ENCODE results near the gene CHST9. TPM values are rescaled to one million over a fixed set of nuclear protein-coding genes. Genes with fewer than 3 reads are reported as not detected.
"Not testable (repeated sequence)": the region's sequence is repeated elsewhere in the genome, so short reads cannot be mapped to it uniquely, and the experiment has no call there.

CHST9 gene
- total and polyA plus RNA-seq, 3 experiments from 2014 or later = not detected

- Mint-ChIP-seq H3K27me3 (no peaks in the 10 kb centered on the region), H3K27ac (no peak overlapping the region), H3K36me3 (no peaks in the 10 kb centered on the region), H3K9me3 (peaks cover 0 to 13% (median 6%) of the 10 kb centered on the region in 5 donors), H3K4me1 (no peaks in the 10 kb centered on the region), H3K4me3 (no peak overlapping the region)
- Histone ChIP-seq H3K9me3 (ENCODE audit: low read length) (no peaks in the 10 kb centered on the region), H3K27ac (ENCODE audit: low read depth, low read length) (no peak overlapping the region), H3K27me3 (ENCODE audit: insufficient read depth, low read length, poor library complexity, severe bottlenecking) (no peaks in the 10 kb centered on the region), H3K4me3 (ENCODE audit: low read length) (no peak overlapping the region), H3K4me1 (ENCODE audit: insufficient read depth, low read length) (no peaks in the 10 kb centered on the region), H3K36me3 (ENCODE audit: insufficient read depth, low read length) (no peaks in the 10 kb centered on the region)
- DNase-seq = no peak
- CTCF ChIA-PET = no interaction called here
- POLR2A ChIA-PET = no interaction called here
Observed at GRCh38 chr18:26928670-26929313, 256.3 kb downstream of the CHST9 start.

- POLR2A ChIA-PET; H3K27me3 ChIP-seq (ENCODE audit: insufficient read depth, low read length, poor library complexity, severe bottlenecking); H3K4me1 Mint-ChIP-seq; H3K27ac ChIP-seq (ENCODE audit: low read depth, low read length); H3K27me3 Mint-ChIP-seq; H3K36me3 ChIP-seq (ENCODE audit: insufficient read depth, low read length); H3K4me3 Mint-ChIP-seq; H3K36me3 Mint-ChIP-seq; H3K9me3 ChIP-seq (ENCODE audit: low read length); DNase-seq; CTCF ChIA-PET; H3K4me1 ChIP-seq (ENCODE audit: insufficient read depth, low read length); H3K4me3 ChIP-seq (ENCODE audit: low read length): not testable (repeated sequence)
- peaks cover 0 to 13% (median 5%) of the 10 kb centered on the region in 5 donors for H3K9me3 Mint-ChIP-seq
- H3K27ac Mint-ChIP-seq = peak overlapping the region in 1 of 8 donors; percentile 25
Observed at GRCh38 chr18:26927822-26928221, 257.3 kb downstream of the CHST9 start.

GRCh38 chr18:26926066-26926675 lies 258.9 kb downstream of the CHST9 start:
- CTCF ChIA-PET = no interaction called here
- Histone ChIP-seq H3K9me3 (ENCODE audit: low read length) (no peaks in the 10 kb centered on the region), H3K4me1 (ENCODE audit: insufficient read depth, low read length) (no peaks in the 10 kb centered on the region), H3K27ac (ENCODE audit: low read depth, low read length) (no peak overlapping the region), H3K4me3 (ENCODE audit: low read length) (no peak overlapping the region), H3K36me3 (ENCODE audit: insufficient read depth, low read length) (no peaks in the 10 kb centered on the region), H3K27me3 (ENCODE audit: insufficient read depth, low read length, poor library complexity, severe bottlenecking) (no peaks in the 10 kb centered on the region)
- Mint-ChIP-seq H3K27ac (no peak overlapping the region), H3K27me3 (no peaks in the 10 kb centered on the region), H3K4me1 (no peaks in the 10 kb centered on the region), H3K36me3 (no peaks in the 10 kb centered on the region), H3K4me3 (no peak overlapping the region), H3K9me3 (peaks cover 2 to 18% (median 8%) of the 10 kb centered on the region in 5 donors)
- POLR2A ChIA-PET = no interaction called here
- DNase-seq = no peak

GRCh38 chr18:26925313-26925712 lies 259.8 kb downstream of the CHST9 start:
- Histone ChIP-seq H3K36me3 (ENCODE audit: insufficient read depth, low read length) (no peaks in the 10 kb centered on the region), H3K9me3 (ENCODE audit: low read length) (no peaks in the 10 kb centered on the region), H3K27me3 (ENCODE audit: insufficient read depth, low read length, poor library complexity, severe bottlenecking) (no peaks in the 10 kb centered on the region), H3K4me1 (ENCODE audit: insufficient read depth, low read length) (no peaks in the 10 kb centered on the region), H3K4me3 (ENCODE audit: low read length) (no peak overlapping the region), H3K27ac (ENCODE audit: low read depth, low read length) (no peak overlapping the region)
- ChIA-PET CTCF (no interaction called here), POLR2A (no interaction called here)
- Mint-ChIP-seq H3K27me3 (no peaks in the 10 kb centered on the region), H3K9me3 (peaks cover 2 to 20% (median 8%) of the 10 kb centered on the region in 5 donors), H3K4me3 (no peak overlapping the region), H3K27ac (no peak overlapping the region), H3K36me3 (no peaks in the 10 kb centered on the region), H3K4me1 (no peaks in the 10 kb centered on the region)
- DNase-seq = no peak

- Mint-ChIP-seq H3K27me3 (no peaks in the 10 kb centered on the region), H3K4me1 (no peaks in the 10 kb centered on the region), H3K9me3 (peaks cover 0 to 19% (median 8%) of the 10 kb centered on the region in 5 donors), H3K4me3 (no peak overlapping the region), H3K36me3 (no peaks in the 10 kb centered on the region), H3K27ac (no peak overlapping the region)
- no peak overlapping the region for H3K27ac ChIP-seq (ENCODE audit: low read depth, low read length)
- POLR2A ChIA-PET = no interaction called here
- CTCF ChIA-PET = no interaction called here
- H3K27me3 ChIP-seq (ENCODE audit: insufficient read depth, low read length, poor library complexity, severe bottlenecking) = no peaks in the 10 kb centered on the region
- no peaks in the 10 kb centered on the region for H3K9me3 ChIP-seq (ENCODE audit: low read length)
- no peaks in the 10 kb centered on the region for H3K4me1 ChIP-seq (ENCODE audit: insufficient read depth, low read length)
- no peaks in the 10 kb centered on the region for H3K36me3 ChIP-seq (ENCODE audit: insufficient read depth, low read length)
- H3K4me3 ChIP-seq (ENCODE audit: low read length) = no peak overlapping the region
- no peak for DNase-seq
Observed at GRCh38 chr18:26922313-26922712, 262.8 kb downstream of the CHST9 start.

GRCh38 chr18:26920644-26921043 lies 264.5 kb downstream of the CHST9 start:
- Mint-ChIP-seq H3K27ac (no peak overlapping the region), H3K9me3 (peaks cover 0 to 14% (median 8%) of the 10 kb centered on the region in 5 donors), H3K4me3 (no peak overlapping the region), H3K27me3 (no peaks in the 10 kb centered on the region), H3K36me3 (no peaks in the 10 kb centered on the region), H3K4me1 (no peaks in the 10 kb centered on the region)
- CTCF ChIA-PET = no interaction called here
- H3K27me3 ChIP-seq (ENCODE audit: insufficient read depth, low read length, poor library complexity, severe bottlenecking) = no peaks in the 10 kb centered on the region
- H3K4me1 ChIP-seq (ENCODE audit: insufficient read depth, low read length) = no peaks in the 10 kb centered on the region
- H3K36me3 ChIP-seq (ENCODE audit: insufficient read depth, low read length) = no peaks in the 10 kb centered on the region
- H3K9me3 ChIP-seq (ENCODE audit: low read length) = no peaks in the 10 kb centered on the region
- POLR2A ChIA-PET = no interaction called here
- no peak overlapping the region for H3K4me3 ChIP-seq (ENCODE audit: low read length)
- no peak overlapping the region for H3K27ac ChIP-seq (ENCODE audit: low read depth, low read length)
- no peak for DNase-seq

- no peaks in the 10 kb centered on the region for H3K36me3 Mint-ChIP-seq
- no peaks in the 10 kb centered on the region for H3K27me3 Mint-ChIP-seq
- no peak for DNase-seq
- no peaks in the 10 kb centered on the region for H3K36me3 ChIP-seq (ENCODE audit: insufficient read depth, low read length)
- no peaks in the 10 kb centered on the region for H3K4me1 ChIP-seq (ENCODE audit: insufficient read depth, low read length)
- H3K9me3 Mint-ChIP-seq = peaks cover 0 to 14% (median 6%) of the 10 kb centered on the region in 5 donors
- no peak overlapping the region for H3K27ac Mint-ChIP-seq
- no peaks in the 10 kb centered on the region for H3K4me1 Mint-ChIP-seq
- ChIA-PET CTCF (no interaction called here), POLR2A (no interaction called here)
- H3K27ac ChIP-seq (ENCODE audit: low read depth, low read length) = no peak overlapping the region
- no peaks in the 10 kb centered on the region for H3K9me3 ChIP-seq (ENCODE audit: low read length)
- H3K27me3 ChIP-seq (ENCODE audit: insufficient read depth, low read length, poor library complexity, severe bottlenecking) = no peaks in the 10 kb centered on the region
- no peak overlapping the region for H3K4me3 ChIP-seq (ENCODE audit: low read length)
- H3K4me3 Mint-ChIP-seq = no peak overlapping the region
Observed at GRCh38 chr18:26919627-26920026, 265.5 kb downstream of the CHST9 start.

- no peaks in the 10 kb centered on the region for H3K4me1 Mint-ChIP-seq
- no peaks in the 10 kb centered on the region for H3K27me3 Mint-ChIP-seq
- no peaks in the 10 kb centered on the region for H3K27me3 ChIP-seq (ENCODE audit: insufficient read depth, low read length, poor library complexity, severe bottlenecking)
- H3K36me3 Mint-ChIP-seq = no peaks in the 10 kb centered on the region
- H3K36me3 ChIP-seq (ENCODE audit: insufficient read depth, low read length) = no peaks in the 10 kb centered on the region
- H3K4me3 Mint-ChIP-seq = no peak overlapping the region
- no peak for DNase-seq
- no peaks in the 10 kb centered on the region for H3K9me3 ChIP-seq (ENCODE audit: low read length)
- CTCF ChIA-PET = no interaction called here
- POLR2A ChIA-PET = no interaction called here
- no peaks in the 10 kb centered on the region for H3K4me1 ChIP-seq (ENCODE audit: insufficient read depth, low read length)
- peaks cover 0 to 14% (median 6%) of the 10 kb centered on the region in 5 donors for H3K9me3 Mint-ChIP-seq
- no peak overlapping the region for H3K27ac Mint-ChIP-seq
- H3K4me3 ChIP-seq (ENCODE audit: low read length) = no peak overlapping the region
- H3K27ac ChIP-seq (ENCODE audit: low read depth, low read length) = no peak overlapping the region
Observed at GRCh38 chr18:26919201-26919600, 265.9 kb downstream of the CHST9 start.
